OCI-LY1 (cell line): ENCODE results near the gene DEPDC5.

Experiments
- H2AFZ ChIP-seq: fragments of 200-600 bp; sonication (generic), shearing (Covaris generic); 2 replicates; pipeline ENCODE4 v1.6.0; 2014; ENCODE audit warnings: antibody characterized with exemption, mild to moderate bottlenecking, low read length
- H3F3A ChIP-seq: fragments of 200-600 bp; sonication (generic), shearing (Covaris generic); 2 replicates; pipeline ENCODE4 v1.6.0; 2014; ENCODE audit warnings: mild to moderate bottlenecking, antibody characterized with exemption, low read length, moderate library complexity; ENCODE audit not compliant: insufficient read depth
- H3K27ac ChIP-seq: fragments of 200-600 bp; sonication (generic); 2 replicates; pipeline ENCODE4 v1.5.1; 2014; ENCODE audit warnings: low read length, mixed run types, mild to moderate bottlenecking, low read depth; ENCODE audit not compliant: poor library complexity, severe bottlenecking
- H3K27me3 ChIP-seq: fragments of 200-600 bp; sonication (generic); 2 replicates; pipeline ENCODE4 v1.6.0; 2014; ENCODE audit warnings: antibody characterized with exemption, mild to moderate bottlenecking, low read length, moderate library complexity; ENCODE audit not compliant: insufficient read depth
- H3K36me3 ChIP-seq: fragments of 200-600 bp; sonication (generic); 2 replicates; pipeline ENCODE4 v1.6.1; 2014; ENCODE audit warnings: mild to moderate bottlenecking, antibody characterized with exemption, low read length, moderate library complexity, mixed read lengths; ENCODE audit not compliant: insufficient read depth
- H3K4me1 ChIP-seq: fragments of 200-600 bp; sonication (generic); 2 replicates; pipeline ENCODE4 v1.5.1; 2014; ENCODE audit warnings: mild to moderate bottlenecking, low read length, moderate library complexity; ENCODE audit not compliant: insufficient read depth, severe bottlenecking
- H3K4me2 ChIP-seq: fragments of 200-600 bp; sonication (generic), shearing (Covaris generic); 2 replicates; pipeline ENCODE4 v1.6.1; 2014; ENCODE audit warnings: low read length
- H3K4me3 ChIP-seq: fragments of 200-600 bp; sonication (generic); 2 replicates; pipeline ENCODE4 v1.5.1; 2014; ENCODE audit warnings: low read length, low read depth, mild to moderate bottlenecking, mixed read lengths; ENCODE audit not compliant: poor library complexity, severe bottlenecking
- H3K79me2 ChIP-seq: fragments of 200-600 bp; shearing (Covaris generic); 2 replicates; pipeline ENCODE4 v1.6.1; 2016; ENCODE audit warnings: mixed run types, low read length, mixed read lengths; ENCODE audit not compliant: insufficient read depth
- H3K9ac ChIP-seq: fragments of 200-600 bp; sonication (generic), shearing (Covaris generic); 2 replicates; pipeline ENCODE4 v1.6.1; 2014; ENCODE audit warnings: mild to moderate bottlenecking, low read length, mixed read lengths
- H3K9me2 ChIP-seq: fragments of 200-600 bp; sonication (generic), shearing (Covaris generic); 2 replicates; pipeline ENCODE4 v1.6.1; 2014; ENCODE audit warnings: low read depth, mild to moderate bottlenecking, low read length, mixed read lengths
- H3K9me3 ChIP-seq: fragments of 200-600 bp; shearing (Covaris generic); 2 replicates; pipeline ENCODE4 v1.6.1; 2014; ENCODE audit warnings: low read length, mixed read lengths
- H4K20me1 ChIP-seq: fragments of 200-600 bp; sonication (generic), shearing (Covaris generic); 2 replicates; pipeline ENCODE4 v1.6.0; 2016; ENCODE audit warnings: mild to moderate bottlenecking, low read length; ENCODE audit not compliant: insufficient read depth
- CTCF ChIP-seq: fragments of 200-600 bp; sonication (generic), shearing (Covaris generic); IDR thresholded peaks from 2 replicates; pipeline ENCODE4 v1.5.1; 2017; ENCODE audit warnings: mild to moderate bottlenecking, antibody characterized with exemption, low read length, moderate library complexity, mixed read lengths
- EZH2 ChIP-seq: fragments of 200-600 bp; sonication (generic), shearing (Covaris generic); IDR thresholded peaks from 2 replicates; pipeline ENCODE4 v1.8.0; 2017; ENCODE audit warnings: borderline replicate concordance, mixed run types, mild to moderate bottlenecking, antibody characterized with exemption, low read length, moderate library complexity, mixed read lengths

The DEPDC5 gene

DNA sequence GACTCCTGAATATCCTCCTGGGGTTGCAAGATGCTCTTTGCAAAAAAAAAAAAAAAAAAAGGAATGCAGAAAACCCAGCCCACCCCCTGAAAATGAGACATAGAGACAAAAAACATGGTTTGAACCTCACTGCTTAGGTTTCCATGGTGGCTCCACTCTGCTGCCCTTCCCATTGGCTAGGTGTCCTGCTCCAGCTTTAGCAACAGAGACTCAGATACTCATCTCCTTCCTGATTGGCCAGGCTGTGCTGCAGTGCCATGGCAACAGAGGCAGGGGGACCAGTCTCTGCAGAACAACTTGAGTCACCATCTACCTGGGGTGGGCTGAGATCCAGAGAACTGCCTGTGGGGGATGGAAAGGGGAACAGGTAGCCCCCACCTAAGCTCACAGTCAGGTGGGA lies 173.2 kb downstream of the DEPDC5 start:
- Histone ChIP-seq H3K4me2 (no peak overlapping the region), H3K36me3 (no peaks in the 10 kb centered on the region), H2AFZ (no peak overlapping the region), H3K4me3 (no peak overlapping the region), H3K9me2 (no peaks in the 10 kb centered on the region), H3K79me2 (no peaks in the 10 kb centered on the region), H3F3A (no peaks in the 10 kb centered on the region), H3K9me3 (no peaks in the 10 kb centered on the region), H3K27ac (no peak overlapping the region), H3K27me3 (no peaks in the 10 kb centered on the region; the same call in 1 of the 2 replicates), H4K20me1 (no peaks in the 10 kb centered on the region), H3K9ac (no peak overlapping the region), H3K4me1 (no peaks in the 10 kb centered on the region)
- TF ChIP-seq EZH2 (no peak), CTCF (no peak)

GRCh38 chr22:31927562-31927961 lies 173.7 kb downstream of the DEPDC5 start:
- Histone ChIP-seq H3K9me2 (no peaks in the 10 kb centered on the region), H3K4me1 (no peaks in the 10 kb centered on the region), H3K27ac (no peak overlapping the region), H3K36me3 (no peaks in the 10 kb centered on the region), H3K79me2 (no peaks in the 10 kb centered on the region), H3K9ac (no peak overlapping the region), H3K4me2 (no peak overlapping the region), H3K27me3 (no peaks in the 10 kb centered on the region; the same call in 1 of the 2 replicates), H3F3A (no peaks in the 10 kb centered on the region), H4K20me1 (no peaks in the 10 kb centered on the region), H3K9me3 (no peaks in the 10 kb centered on the region), H2AFZ (no peak overlapping the region), H3K4me3 (no peak overlapping the region)
- TF ChIP-seq CTCF (no peak), EZH2 (no peak)

- H3K4me1 ChIP-seq = no peaks in the 10 kb centered on the region
- H3K27ac ChIP-seq = no peak overlapping the region
- H3K9me2 ChIP-seq = no peaks in the 10 kb centered on the region
- no peaks in the 10 kb centered on the region for H3K79me2 ChIP-seq
- H3K27me3 ChIP-seq = no peaks in the 10 kb centered on the region
- no peaks in the 10 kb centered on the region for H3K36me3 ChIP-seq
- H4K20me1 ChIP-seq = no peaks in the 10 kb centered on the region
- no peak overlapping the region for H3K4me2 ChIP-seq
- H3K9me3 ChIP-seq = no peaks in the 10 kb centered on the region
- no peak for TF ChIP-seq EZH2
- no peak for TF ChIP-seq CTCF
- H3K4me3 ChIP-seq = no peak overlapping the region
- H3K9ac ChIP-seq = no peak overlapping the region
- H2AFZ ChIP-seq = no peak overlapping the region
- no peaks in the 10 kb centered on the region for H3F3A ChIP-seq
These were observed 175.5 kb downstream of the DEPDC5 start for GRCh38 chr22:31929167-31929930.
